Fibroblast of lung (primary cell): ENCODE data around the gene ZNF341. TPM values are rescaled to one million over a fixed set of nuclear protein-coding genes. Genes with fewer than 3 reads are reported as not detected.

Experiments used
- DNase-seq, 2 donors: peaks; one replicate each; pipeline versions ENCODE4 v3.0.0 to v3.0.0-alpha.2; 2010; ENCODE audit warnings: low read depth in 2 of 2
- H2AFZ ChIP-seq: 2 replicates; pipeline ENCODE4 v1.5.1; 2012; ENCODE audit warnings: low read length, control low read depth, inconsistent platforms
- H3K27ac ChIP-seq: 2 replicates; pipeline ENCODE4 v1.5.1; 2011; ENCODE audit warnings: low read length, control low read depth; ENCODE audit not compliant: insufficient read depth
- H3K27me3 ChIP-seq: 2 replicates; pipeline ENCODE4 v1.5.1; 2011; ENCODE audit warnings: mild to moderate bottlenecking, low read length; ENCODE audit not compliant: control insufficient read depth, insufficient read depth
- H3K36me3 ChIP-seq: 2 replicates; pipeline ENCODE4 v1.5.1; 2011; ENCODE audit warnings: low read length; ENCODE audit not compliant: control insufficient read depth, insufficient read depth
- H3K4me1 ChIP-seq: 2 replicates; pipeline ENCODE4 v1.5.1; 2011; ENCODE audit warnings: low read length; ENCODE audit not compliant: control insufficient read depth, insufficient read depth; ENCODE audit errors: extremely low read depth
- H3K4me2 ChIP-seq: 2 replicates; pipeline ENCODE4 v1.5.1; 2011; ENCODE audit warnings: low read length, control low read depth; ENCODE audit not compliant: insufficient read depth; ENCODE audit errors: extremely low read depth
- H3K4me3 ChIP-seq, 4 experiments: fragments of 200-600 bp in 1 of 4; sonication (generic) in 1 of 4; replicated peaks in 1 of 4; 2 replicates each; pipeline ENCODE4 v1.5.1; 2011 to 2016; ENCODE audit warnings: low read length in 4 of 4, low read depth in 3 of 4, mild to moderate bottlenecking in 3 of 4, control low read depth in 2 of 4, inconsistent platforms in 1 of 4, mixed read lengths in 1 of 4; ENCODE audit not compliant: insufficient read depth in 1 of 4; ENCODE audit errors: control extremely low read depth in 1 of 4
- H3K79me2 ChIP-seq: 2 replicates; pipeline ENCODE4 v1.5.1; 2012; ENCODE audit warnings: mild to moderate bottlenecking, low read length, inconsistent platforms; ENCODE audit not compliant: control insufficient read depth, insufficient read depth
- H3K9ac ChIP-seq: 2 replicates; pipeline ENCODE4 v1.5.1; 2011; ENCODE audit warnings: mild to moderate bottlenecking, low read length, control low read depth; ENCODE audit not compliant: insufficient read depth
- H3K9me3 ChIP-seq: 2 replicates; pipeline ENCODE4 v1.5.1; 2012; ENCODE audit warnings: low read depth, low read length; ENCODE audit not compliant: control insufficient read depth, insufficient read depth
- H4K20me1 ChIP-seq: 2 replicates; pipeline ENCODE4 v1.5.1; 2011; ENCODE audit warnings: low read length; ENCODE audit not compliant: control insufficient read depth, insufficient read depth; ENCODE audit errors: extremely low read depth
- EZH2 ChIP-seq: IDR thresholded peaks from 2 replicates; pipeline ENCODE4 v1.5.1; 2012; ENCODE audit warnings: low read length, control low read depth, mild to moderate bottlenecking; ENCODE audit errors: missing control alignments
- polyA plus RNA-seq, 2 donors: library from polyadenylated mRNA; depleted of rRNA in 1 of 2; stranded (reverse) in 1 of 2; unstranded in 1 of 2; fragments of >200 nt; gene quantifications; 2 replicates each; pipeline ENCODE4 v1.2.1, GENCODE V29; 2011 to 2012; ENCODE audit warnings: missing spikeins in 1 of 2
- total RNA-seq: library from RNA; depleted of rRNA; stranded (reverse); fragments of >200 nt; gene quantifications from 2 replicates; pipeline ENCODE4 v1.2.1, GENCODE V29; 2014
- TF ChIP-seq, protein P1 (sequence below), 2 donors: IDR thresholded peaks in 1 of 2; conservative IDR thresholded peaks in 1 of 2; 1 replicate in 1 of 2; 2 replicates in 1 of 2; pipeline ENCODE4 v1.5.1; 2011 to 2012; ENCODE audit warnings: low read length in 2 of 2, control low read depth in 1 of 2, inconsistent platforms in 1 of 2, low read depth in 1 of 2, mild to moderate bottlenecking in 1 of 2

ZNF341 gene
- total and polyA plus RNA-seq, 2 donors (not counting 1 experiment from before 2014, with no cell fraction given), result 0.99 to 1.1 TPM

DNA sequence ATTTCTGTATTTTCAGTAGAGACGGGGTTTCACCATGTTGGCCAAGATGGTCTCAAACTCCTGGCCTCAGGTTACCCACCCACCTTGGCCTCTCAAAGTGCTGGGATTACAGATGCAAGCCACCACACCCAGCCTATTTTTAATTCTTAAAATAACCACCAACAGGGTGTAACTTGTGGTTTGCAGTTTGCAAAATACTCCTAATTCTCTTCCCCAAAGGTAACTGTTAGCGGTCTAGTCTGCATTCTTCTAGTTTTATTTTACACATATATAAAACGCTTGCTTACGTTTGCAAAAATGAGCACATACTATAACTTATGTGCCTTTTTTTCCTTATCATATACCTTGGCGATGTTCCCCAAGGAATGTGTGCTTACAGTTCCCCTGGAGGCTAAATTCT, 53.7 kb downstream of the ZNF341 start:
- H3K9me3 ChIP-seq, result no peaks in the 10 kb centered on the region
- DNase-seq, result no peak
- H3K36me3 ChIP-seq, result no peaks in the 10 kb centered on the region
- no peak overlapping the region for H3K4me3 ChIP-seq
- H3K9ac ChIP-seq, result no peak overlapping the region
- H3K79me2 ChIP-seq, result no peaks in the 10 kb centered on the region
- no peak overlapping the region for H3K4me2 ChIP-seq
- no peak for TF ChIP-seq EZH2
- TF ChIP-seq, protein P1, sequence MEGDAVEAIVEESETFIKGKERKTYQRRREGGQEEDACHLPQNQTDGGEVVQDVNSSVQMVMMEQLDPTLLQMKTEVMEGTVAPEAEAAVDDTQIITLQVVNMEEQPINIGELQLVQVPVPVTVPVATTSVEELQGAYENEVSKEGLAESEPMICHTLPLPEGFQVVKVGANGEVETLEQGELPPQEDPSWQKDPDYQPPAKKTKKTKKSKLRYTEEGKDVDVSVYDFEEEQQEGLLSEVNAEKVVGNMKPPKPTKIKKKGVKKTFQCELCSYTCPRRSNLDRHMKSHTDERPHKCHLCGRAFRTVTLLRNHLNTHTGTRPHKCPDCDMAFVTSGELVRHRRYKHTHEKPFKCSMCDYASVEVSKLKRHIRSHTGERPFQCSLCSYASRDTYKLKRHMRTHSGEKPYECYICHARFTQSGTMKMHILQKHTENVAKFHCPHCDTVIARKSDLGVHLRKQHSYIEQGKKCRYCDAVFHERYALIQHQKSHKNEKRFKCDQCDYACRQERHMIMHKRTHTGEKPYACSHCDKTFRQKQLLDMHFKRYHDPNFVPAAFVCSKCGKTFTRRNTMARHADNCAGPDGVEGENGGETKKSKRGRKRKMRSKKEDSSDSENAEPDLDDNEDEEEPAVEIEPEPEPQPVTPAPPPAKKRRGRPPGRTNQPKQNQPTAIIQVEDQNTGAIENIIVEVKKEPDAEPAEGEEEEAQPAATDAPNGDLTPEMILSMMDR (conservative IDR thresholded peaks at IDR 0.05 in 1 of 2, IDR thresholded peaks at IDR 0.05 in 1 of 2; ENCODE audit: low read depth in 1 of 2, low read length in 2 of 2), result no peak
- H3K27ac ChIP-seq, result no peak overlapping the region
- no peak overlapping the region for H2AFZ ChIP-seq
- peaks cover 7% of the 10 kb centered on the region for H3K4me1 ChIP-seq
- H3K27me3 ChIP-seq, result no peaks in the 10 kb centered on the region
- H4K20me1 ChIP-seq, result no peaks in the 10 kb centered on the region

DNA sequence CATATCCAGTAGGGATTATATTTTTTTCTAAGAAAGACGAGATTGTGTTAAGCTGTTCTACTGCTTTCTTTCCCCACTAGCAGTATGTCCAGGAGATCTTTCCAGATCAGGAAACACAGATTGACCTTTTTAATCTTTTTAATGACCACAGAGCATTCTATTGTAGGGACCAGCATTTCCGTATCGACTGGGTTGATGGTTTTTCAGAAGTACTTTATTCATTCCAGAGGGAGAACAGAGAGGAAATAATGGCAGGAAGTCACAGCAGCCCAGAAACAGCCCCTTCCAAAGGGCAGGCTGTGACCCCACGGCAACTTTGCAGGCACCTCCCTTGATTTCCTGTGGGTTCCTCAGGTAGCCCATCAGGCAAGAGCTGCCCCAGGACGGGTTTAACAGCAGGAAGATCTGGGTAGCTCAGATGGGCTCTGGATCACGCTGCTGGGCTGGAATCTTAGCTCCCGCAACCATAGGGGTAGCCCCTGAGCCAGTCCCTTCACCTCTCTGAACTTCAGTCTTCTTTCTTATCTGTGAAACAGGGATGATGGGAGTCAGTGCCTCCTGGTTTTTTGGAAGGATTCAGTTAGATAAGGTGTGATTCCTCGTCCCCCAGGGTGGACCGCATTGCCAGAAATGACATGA, 55.6 kb downstream of the ZNF341 start:
- TF ChIP-seq, protein P1 (conservative IDR thresholded peaks at IDR 0.05 in 1 of 2, IDR thresholded peaks at IDR 0.05 in 1 of 2; ENCODE audit: low read depth in 1 of 2, low read length in 2 of 2), result no peak
- no peak for TF ChIP-seq EZH2
- H3K4me3 ChIP-seq, result no peak overlapping the region
- H3K27ac ChIP-seq, result no peak overlapping the region
- no peak for DNase-seq
- no peak overlapping the region for H3K4me2 ChIP-seq
- no peaks in the 10 kb centered on the region for H4K20me1 ChIP-seq
- H3K9ac ChIP-seq, result no peak overlapping the region
- no peaks in the 10 kb centered on the region for H3K9me3 ChIP-seq
- H3K36me3 ChIP-seq, result peaks cover 3% of the 10 kb centered on the region
- H2AFZ ChIP-seq, result no peak overlapping the region
- no peaks in the 10 kb centered on the region for H3K27me3 ChIP-seq
- H3K79me2 ChIP-seq, result no peaks in the 10 kb centered on the region
- H3K4me1 ChIP-seq, result peaks cover 7% of the 10 kb centered on the region

DNA sequence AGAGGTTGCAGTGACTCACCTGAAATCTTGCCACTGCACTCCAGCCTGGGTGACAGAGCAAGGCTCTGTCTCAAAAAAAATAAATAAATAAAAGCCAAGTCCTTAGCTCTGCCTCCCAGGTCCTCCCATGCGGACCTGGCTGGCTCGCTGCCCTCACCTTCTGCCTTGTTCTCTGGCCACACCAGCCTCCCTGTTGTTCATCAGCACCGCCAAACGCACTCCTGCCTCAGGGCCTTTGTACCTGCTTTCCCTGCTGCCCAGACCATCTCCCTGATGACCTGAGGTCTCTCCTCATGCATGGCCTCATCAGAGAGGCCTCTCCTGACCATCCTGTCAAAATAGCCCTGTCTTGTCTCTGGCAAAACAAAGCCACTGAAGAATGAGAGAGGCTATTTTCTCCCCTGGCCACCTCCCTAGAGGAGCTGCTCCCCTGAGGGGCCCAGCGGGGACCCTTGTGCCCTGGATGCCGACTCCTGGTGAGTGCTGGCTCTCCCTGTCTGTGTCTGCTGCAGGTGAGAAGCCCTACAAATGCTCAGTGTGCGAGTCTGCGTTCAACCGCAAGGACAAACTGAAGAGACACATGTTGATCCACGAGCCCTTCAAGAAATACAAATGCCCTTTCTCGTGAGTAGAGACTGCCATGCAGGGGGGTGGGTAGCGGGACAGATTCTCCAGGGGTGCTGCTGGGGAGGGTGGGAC, 56.7 kb downstream of the ZNF341 start:
- Histone ChIP-seq H3K79me2 (no peaks in the 10 kb centered on the region), H3K27me3 (no peaks in the 10 kb centered on the region), H3K4me2 (no peak overlapping the region), H3K9ac (no peak overlapping the region), H3K4me1 (peaks cover 7% of the 10 kb centered on the region), H2AFZ (no peak overlapping the region), H3K9me3 (no peaks in the 10 kb centered on the region), H3K27ac (no peak overlapping the region), H4K20me1 (no peaks in the 10 kb centered on the region), H3K36me3 (peaks cover 3% of the 10 kb centered on the region), H3K4me3 (no peak overlapping the region)
- DNase-seq, result no peak
- TF ChIP-seq EZH2, result no peak
- TF ChIP-seq, protein P1 (conservative IDR thresholded peaks at IDR 0.05 in 1 of 2, IDR thresholded peaks at IDR 0.05 in 1 of 2; ENCODE audit: low read depth in 1 of 2, low read length in 2 of 2), result no peak
